Subcutaneous abdominal adipose tissue (tissue), 5 donors: ENCODE results near the gene CFAP74.

Experiments
- H3K27ac ChIP-seq: one replicate; pipeline ENCODE4 v1.7.0; 2013; ENCODE audit warnings: low read depth, mild to moderate bottlenecking, inconsistent platforms, low read length, moderate library complexity
- H3K27me3 ChIP-seq, 5 donors: one replicate each; pipeline ENCODE4 v1.7.0; 2013; ENCODE audit warnings: low read length in 5 of 5, inconsistent platforms in 1 of 5; ENCODE audit not compliant: control insufficient read depth in 5 of 5, insufficient read depth in 4 of 5
- H3K36me3 ChIP-seq, 5 donors: one replicate each; pipeline ENCODE4 v1.7.0; 2013; ENCODE audit warnings: low read length in 5 of 5; ENCODE audit not compliant: control insufficient read depth in 5 of 5, insufficient read depth in 5 of 5
- H3K4me1 ChIP-seq, 5 donors: one replicate each; pipeline ENCODE4 v1.7.0; 2013; ENCODE audit warnings: low read length in 5 of 5, mild to moderate bottlenecking in 3 of 5, moderate library complexity in 1 of 5; ENCODE audit not compliant: control insufficient read depth in 5 of 5, insufficient read depth in 5 of 5
- H3K4me3 ChIP-seq, 5 donors: one replicate each; pipeline ENCODE4 v1.7.0; 2013; ENCODE audit warnings: low read length in 5 of 5, low read depth in 1 of 5
- H3K9ac ChIP-seq, 5 donors: one replicate each; pipeline ENCODE4 v1.7.0; 2013; ENCODE audit warnings: low read length in 5 of 5, mild to moderate bottlenecking in 4 of 5, moderate library complexity in 3 of 5
- H3K9me3 ChIP-seq, 5 donors: one replicate each; pipeline ENCODE4 v1.7.0; 2013; ENCODE audit warnings: low read length in 5 of 5; ENCODE audit not compliant: control insufficient read depth in 5 of 5
- donor health status: healthy.
- donor health status: healthy.
- donor health status: healthy.
- donor health status: healthy.
- donor health status: healthy.

Gene CFAP74

GRCh38 chr1:2003541-2004131 lies at the start of gene CFAP74:
CFAP74 (minus strand) TSS chr1:2003786; CDS start chr1:1990956, 12,830 bp downstream.
- H3K9ac ChIP-seq = no peak within 1 kb of the TSS
- H3K27me3 ChIP-seq = peaks cover 9 to 24% (median 11%) of the 10 kb centered on the region in 5 donors
- H3K4me3 ChIP-seq = no peak within 1 kb of the TSS

GRCh38 chr1:2053217-2053616 lies 49.6 kb upstream of the CFAP74 start:
- Histone ChIP-seq H3K27me3 (peaks cover 23 to 37% (median 33%) of the 10 kb centered on the region in 5 donors), H3K4me1 (peaks cover 0 to 11% (median 6%) of the 10 kb centered on the region in 5 donors), H3K9me3 (no peaks in the 10 kb centered on the region), H3K9ac (no peak overlapping the region), H3K4me3 (no peak overlapping the region), H3K36me3 (no peaks in the 10 kb centered on the region), H3K27ac (no peak overlapping the region)

More at GRCh38 chr1:2003541-2004131, at the start of gene CFAP74:
- no peak within 1 kb of the TSS for H3K27ac ChIP-seq
- H3K36me3 ChIP-seq = no peaks in the 10 kb centered on the region
- H3K9me3 ChIP-seq = no peaks in the 10 kb centered on the region
- peaks cover 0 to 6% (median 0%) of the 10 kb centered on the region in 5 donors for H3K4me1 ChIP-seq

GRCh38 chr1:2052756-2053155 lies 49.2 kb upstream of the CFAP74 start:
- Histone ChIP-seq H3K27me3 (peaks cover 28 to 42% (median 38%) of the 10 kb centered on the region in 5 donors), H3K27ac (no peak overlapping the region)

GRCh38 chr1:2052054-2052679 lies 48.6 kb upstream of the CFAP74 start:
- H3K9ac ChIP-seq = no peak overlapping the region
- H3K4me3 ChIP-seq = no peak overlapping the region

More at GRCh38 chr1:2052756-2053155, 49.2 kb upstream of the CFAP74 start:
- Histone ChIP-seq H3K4me1 (peaks cover 0 to 11% (median 6%) of the 10 kb centered on the region in 5 donors), H3K9ac (no peak overlapping the region), H3K4me3 (no peak overlapping the region), H3K9me3 (no peaks in the 10 kb centered on the region), H3K36me3 (no peaks in the 10 kb centered on the region)

GRCh38 chr1:2050793-2051682 lies 47.5 kb upstream of the CFAP74 start:
- Histone ChIP-seq H3K27ac (no peak overlapping the region), H3K4me3 (peak overlapping the region in 1 of 5 donors; percentile 30), H3K27me3 (peaks cover 37 to 57% (median 46%) of the 10 kb centered on the region in 5 donors), H3K9me3 (no peaks in the 10 kb centered on the region), H3K36me3 (no peaks in the 10 kb centered on the region), H3K4me1 (peaks cover 0 to 16% (median 11%) of the 10 kb centered on the region in 5 donors), H3K9ac (no peak overlapping the region)

More at GRCh38 chr1:2052054-2052679, 48.6 kb upstream of the CFAP74 start:
- H3K27ac ChIP-seq = no peak overlapping the region
- H3K4me1 ChIP-seq = peaks cover 0 to 11% (median 6%) of the 10 kb centered on the region in 5 donors
- H3K9me3 ChIP-seq = no peaks in the 10 kb centered on the region
- H3K36me3 ChIP-seq = no peaks in the 10 kb centered on the region
- peaks cover 34 to 47% (median 41%) of the 10 kb centered on the region in 5 donors for H3K27me3 ChIP-seq

- no peak overlapping the region for H3K9ac ChIP-seq
- no peaks in the 10 kb centered on the region for H3K9me3 ChIP-seq
- peak overlapping the region in 1 of 5 donors; percentile 30 for H3K4me3 ChIP-seq
Measured at GRCh38 chr1:2050461-2050792, 46.8 kb upstream of the CFAP74 start.

GRCh38 chr1:2049718-2050431 lies 46.3 kb upstream of the CFAP74 start, which contains the start of gene PRKCZ:
PRKCZ (plus strand) TSS chr1:2050411; CDS start chr1:2050631, 220 bp downstream.
- peaks cover 2 to 27% (median 22%) of the 10 kb centered on the region in 5 donors for H3K4me1 ChIP-seq
- no peak within 1 kb of the TSS for H3K9ac ChIP-seq
- peaks cover 37 to 59% (median 46%) of the 10 kb centered on the region in 5 donors for H3K27me3 ChIP-seq
- no peaks in the 10 kb centered on the region for H3K36me3 ChIP-seq
- H3K27ac ChIP-seq = no peak within 1 kb of the TSS
- H3K4me3 ChIP-seq = peak within 1 kb of the TSS in 4 of 5 donors; percentile 11 to 57 (median 40)
- H3K9me3 ChIP-seq = no peaks in the 10 kb centered on the region

More at GRCh38 chr1:2050461-2050792, 46.8 kb upstream of the CFAP74 start:
- H3K36me3 ChIP-seq = no peaks in the 10 kb centered on the region
- peaks cover 37 to 61% (median 46%) of the 10 kb centered on the region in 5 donors for H3K27me3 ChIP-seq
- peaks cover 0 to 22% (median 17%) of the 10 kb centered on the region in 5 donors for H3K4me1 ChIP-seq
- no peak overlapping the region for H3K27ac ChIP-seq

GRCh38 chr1:2049225-2049717 lies 45.7 kb upstream of the CFAP74 start:
- Histone ChIP-seq H3K27ac (no peak overlapping the region), H3K27me3 (peaks cover 37 to 59% (median 46%) of the 10 kb centered on the region in 5 donors), H3K9me3 (no peaks in the 10 kb centered on the region), H3K36me3 (no peaks in the 10 kb centered on the region), H3K4me3 (peak overlapping the region in 2 of 5 donors; percentile 53 to 57), H3K9ac (no peak overlapping the region), H3K4me1 (peaks cover 2 to 33% (median 24%) of the 10 kb centered on the region in 5 donors)
